Activated naive CD4-positive, alpha-beta T cell treated with anti-CD3 and anti-CD28 coated beads, Interleukin-2, amount 50 U/mL, for 72 hours (primary cell): ENCODE measurements around the gene MAST4. TPM values are rescaled to one million over a fixed set of nuclear protein-coding genes. Genes with fewer than 3 reads are reported as not detected.
A peak's percentile ranks its signal among the peaks of the same experiment; 100 is the strongest.
"Not testable (repeated sequence)": the region's sequence is repeated elsewhere in the genome, so short reads cannot be mapped to it uniquely, and the experiment has no call there.

ENCODE experiments used
- ATAC-seq, 2 donors: fragments of 150-1000 bp; cut with Tn5 transposase; 2 replicates each; pipeline ENCODE4 v1.10.0; 2021; ENCODE audit warnings: mild to moderate bottlenecking in 2 of 2, moderate library complexity in 2 of 2
- DNase-seq, 2 donors: peaks; one replicate each; pipeline ENCODE4 v3.0.0; 2021 to 2022; ENCODE audit warnings: low spot score in 2 of 2
- H3K27ac Mint-ChIP-seq, 2 donors: one replicate each; pipeline ENCODE4 v1.8.0; 2022; ENCODE audit warnings: mild to moderate bottlenecking in 2 of 2, mixed read lengths in 2 of 2
- H3K36me3 Mint-ChIP-seq, 2 donors: one replicate each; pipeline ENCODE4 v1.8.0; 2022; ENCODE audit warnings: mixed read lengths in 2 of 2
- H3K9me3 Mint-ChIP-seq, 2 donors: one replicate each; pipeline ENCODE4 v1.8.0; 2022; ENCODE audit warnings: mixed read lengths in 2 of 2
- total RNA-seq, 2 donors: library from RNA; stranded (reverse); gene quantifications; one replicate each; pipeline ENCODE4 v1.2.3, GENCODE V29; 2022

MAST4 gene
- total RNA-seq, 2 donors from 2014 or later, result 29.5 to 41.7 TPM

DNA sequence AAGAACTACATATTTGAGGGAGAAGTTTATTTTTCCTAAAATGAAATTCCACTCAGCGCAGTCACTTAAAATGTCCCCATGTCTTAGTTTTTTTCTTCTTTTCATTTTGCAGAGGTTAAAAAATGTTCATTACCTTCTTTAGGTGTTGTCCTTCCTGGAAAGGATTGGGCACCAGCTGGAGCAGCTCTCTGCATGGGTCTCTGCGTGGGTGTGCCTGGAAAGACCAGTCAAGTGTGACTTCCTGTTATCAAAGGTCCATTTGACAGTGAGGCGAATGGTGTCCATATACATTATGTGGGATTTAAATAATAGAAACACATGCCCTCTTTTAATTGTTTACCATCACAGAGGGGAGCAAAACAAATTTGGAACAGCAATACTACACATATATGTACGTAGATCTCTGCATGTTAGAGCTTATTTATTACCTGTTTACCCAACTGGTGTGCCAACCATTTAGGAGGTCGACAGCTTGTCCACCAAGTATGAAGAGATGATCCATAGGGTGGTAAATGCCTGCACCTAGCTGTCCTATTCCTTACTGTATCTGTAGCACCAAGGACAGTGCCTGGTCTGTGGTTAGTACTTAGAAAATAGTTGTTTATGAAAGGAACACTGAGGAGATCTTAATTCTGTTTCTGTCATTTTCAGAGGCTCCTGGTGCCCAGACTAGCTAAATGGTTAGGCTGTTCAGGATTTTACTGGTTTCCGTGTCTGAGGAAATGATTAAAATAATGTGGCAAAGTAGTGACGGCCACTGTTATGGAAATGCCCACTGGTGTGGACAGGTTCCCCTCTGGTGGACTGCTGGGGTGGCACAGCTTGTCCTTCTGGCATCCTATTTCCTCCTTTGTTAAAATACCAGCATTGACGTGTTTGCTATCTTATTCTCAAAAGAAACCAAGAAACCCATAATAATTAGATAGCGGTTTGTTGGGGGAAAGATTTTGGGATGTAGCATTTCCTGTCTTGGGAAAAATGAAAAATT is 200.4 kb downstream of the MAST4 start:
- H3K36me3 Mint-ChIP-seq, result no peaks in the 10 kb centered on the region
- DNase-seq (no peak), ATAC-seq (no peak)
- no peaks in the 10 kb centered on the region for H3K9me3 Mint-ChIP-seq
- H3K27ac Mint-ChIP-seq, result no peak overlapping the region

DNA sequence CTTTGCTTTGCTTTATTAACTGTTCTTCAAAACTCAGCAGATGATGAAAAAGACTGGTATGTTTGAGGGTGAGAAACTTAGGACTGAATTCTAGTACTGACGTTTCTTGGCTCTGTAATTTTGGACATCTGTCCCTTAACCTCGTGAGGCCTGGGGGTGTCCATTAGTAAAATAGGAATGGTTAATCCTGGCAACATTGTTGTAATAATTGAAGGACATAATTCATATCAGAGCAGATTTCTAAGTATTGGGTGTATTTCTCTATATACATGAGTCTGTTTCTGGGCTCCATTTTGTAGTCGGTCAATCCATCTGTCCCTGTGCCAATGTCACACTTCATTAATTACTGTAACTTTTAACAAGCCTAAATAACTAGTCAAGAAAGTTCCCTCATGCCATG is 206.7 kb downstream of the MAST4 start:
- DNase-seq (no peak), ATAC-seq (no peak)
- Mint-ChIP-seq H3K36me3 (no peaks in the 10 kb centered on the region), H3K9me3 (no peaks in the 10 kb centered on the region), H3K27ac (no peak overlapping the region)

DNA sequence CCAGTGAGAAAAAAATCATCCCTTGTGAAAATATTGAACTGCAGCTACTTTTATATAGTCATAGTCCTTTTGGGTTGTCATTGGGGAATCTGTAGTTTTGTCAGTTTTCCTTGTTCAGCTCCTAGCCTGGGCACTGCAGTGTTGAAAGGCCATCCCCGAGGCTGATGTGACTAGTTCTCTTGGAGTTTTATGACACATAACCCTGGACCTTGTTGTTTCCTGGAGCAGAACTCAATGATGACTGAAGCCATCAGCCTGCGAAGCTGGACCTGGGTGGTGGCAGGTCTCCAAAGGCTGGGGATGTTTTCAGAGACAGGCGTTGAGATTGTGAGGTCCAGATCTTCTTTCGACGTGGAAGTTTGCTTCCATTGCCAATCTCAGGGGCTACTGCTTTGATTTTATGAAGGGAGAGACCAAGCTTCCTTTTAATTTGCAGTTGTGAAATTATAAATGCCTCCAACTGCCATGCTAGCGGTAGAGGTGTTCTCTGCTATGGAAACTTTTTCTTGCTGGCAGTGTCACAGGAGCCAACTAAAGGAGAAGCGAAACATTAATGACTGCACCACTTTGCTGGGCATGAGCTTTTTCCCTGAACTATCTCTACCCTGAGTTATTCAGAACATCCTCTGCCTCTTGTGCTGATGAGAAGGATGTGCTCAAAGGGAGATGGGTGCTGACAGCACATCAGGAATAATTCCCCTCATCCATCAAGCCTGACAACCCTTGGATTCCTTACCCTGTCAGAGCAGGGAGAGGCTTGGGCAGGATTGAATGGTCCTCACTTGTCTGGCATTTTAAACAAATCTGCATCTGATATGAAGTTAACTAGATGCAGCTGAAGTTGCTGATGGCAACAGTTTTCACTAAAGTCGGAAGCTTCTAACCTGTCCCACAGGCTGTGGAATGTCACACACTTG is 209.6 kb downstream of the MAST4 start:
- H3K9me3 Mint-ChIP-seq, result no peaks in the 10 kb centered on the region
- DNase-seq (no peak), ATAC-seq (no peak)
- H3K36me3 Mint-ChIP-seq, result no peaks in the 10 kb centered on the region
- H3K27ac Mint-ChIP-seq, result no peak overlapping the region

DNA sequence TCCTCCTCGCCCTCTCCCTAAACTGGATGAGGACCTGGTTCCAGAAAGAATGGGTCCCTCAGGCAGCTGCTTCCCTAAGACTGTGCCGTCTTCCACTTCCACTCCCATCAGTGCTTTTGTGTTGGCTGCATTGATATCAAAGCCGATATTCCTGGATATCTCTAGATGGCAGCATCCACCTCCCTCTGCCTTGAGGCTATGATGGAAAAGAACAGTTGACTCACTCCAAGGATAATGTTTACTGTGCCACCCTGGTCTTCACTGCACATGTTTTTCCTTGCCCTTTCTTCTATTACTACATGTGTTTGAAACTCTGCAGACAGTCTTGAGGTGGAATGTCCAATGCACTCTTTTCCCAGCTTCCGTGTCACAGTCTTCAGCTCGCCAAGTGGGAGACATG is 211.6 kb downstream of the MAST4 start:
- no peak for ATAC-seq
- no peaks in the 10 kb centered on the region for H3K36me3 Mint-ChIP-seq
- no peak for DNase-seq
- H3K27ac Mint-ChIP-seq, result no peak overlapping the region
- no peaks in the 10 kb centered on the region for H3K9me3 Mint-ChIP-seq

DNA sequence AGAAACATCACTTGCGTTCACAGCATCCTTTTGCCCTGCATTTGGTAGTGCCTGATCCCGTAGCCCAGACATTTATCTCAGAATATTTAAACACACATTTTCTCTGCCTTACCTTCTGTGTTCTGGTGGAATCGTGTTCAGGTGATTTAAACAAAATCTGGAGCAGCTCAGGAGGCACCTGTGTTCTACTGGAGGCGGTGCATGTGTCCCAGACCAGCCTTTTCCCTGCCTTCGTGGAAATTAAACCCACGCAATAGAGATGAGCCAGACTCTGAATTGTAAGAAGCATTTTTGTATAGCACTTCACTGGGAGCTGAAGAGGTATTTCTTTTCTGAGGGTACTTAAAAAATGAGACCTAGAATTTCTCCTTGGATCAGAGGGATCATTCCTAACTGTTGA is 212.5 kb downstream of the MAST4 start:
- ATAC-seq, result no peak
- no peak overlapping the region for H3K27ac Mint-ChIP-seq

DNA sequence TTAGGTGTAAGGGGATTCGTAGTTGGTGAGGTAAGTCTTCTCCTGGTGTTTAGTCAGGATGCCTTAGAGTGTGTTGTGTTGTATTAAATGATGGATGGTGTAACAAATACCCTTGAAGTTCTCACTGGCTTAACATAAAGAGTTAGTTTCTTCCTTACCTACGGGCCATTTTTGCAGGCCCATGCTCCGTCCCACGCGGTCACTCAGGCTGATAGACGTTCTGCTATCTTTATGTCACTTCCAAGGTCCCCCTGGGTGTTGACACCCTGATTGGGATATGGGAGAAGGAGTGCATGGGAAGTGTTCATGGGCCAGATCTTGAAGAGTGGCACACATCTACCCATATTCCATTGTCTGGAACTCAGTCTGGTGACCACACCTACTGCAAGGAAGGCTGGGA is 214.0 kb downstream of the MAST4 start:
- no peaks in the 10 kb centered on the region for H3K9me3 Mint-ChIP-seq
- no peak overlapping the region for H3K27ac Mint-ChIP-seq

More for the DNA sequence above, 212.5 kb downstream of the MAST4 start:
- no peak for DNase-seq
- Mint-ChIP-seq H3K9me3 (no peaks in the 10 kb centered on the region), H3K36me3 (no peaks in the 10 kb centered on the region)

DNA sequence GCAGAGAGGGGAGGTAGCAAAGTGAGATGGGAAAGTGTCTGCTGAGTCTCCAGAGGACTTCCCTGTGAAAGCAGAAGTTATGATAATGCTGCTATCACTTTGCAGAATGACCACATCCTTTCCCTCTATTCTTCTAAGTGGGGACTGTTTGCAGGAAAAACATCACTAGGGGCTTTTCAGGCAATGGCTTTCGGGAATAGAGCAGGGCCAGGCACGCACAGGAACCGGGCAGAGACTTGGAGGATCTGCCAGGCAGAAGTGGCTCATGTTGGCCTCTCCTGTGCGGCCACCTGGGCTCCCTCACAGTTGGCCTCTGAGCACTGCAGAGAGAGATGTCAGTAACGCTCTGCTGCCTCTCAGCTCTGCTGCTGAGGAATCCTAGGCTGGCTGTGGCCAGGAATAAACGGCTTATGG is 214.7 kb downstream of the MAST4 start:
- DNase-seq (no peak), ATAC-seq (no peak)

More for the DNA sequence above, 214.0 kb downstream of the MAST4 start:
- H3K36me3 Mint-ChIP-seq, result no peaks in the 10 kb centered on the region
- DNase-seq (no peak), ATAC-seq (no peak)

DNA sequence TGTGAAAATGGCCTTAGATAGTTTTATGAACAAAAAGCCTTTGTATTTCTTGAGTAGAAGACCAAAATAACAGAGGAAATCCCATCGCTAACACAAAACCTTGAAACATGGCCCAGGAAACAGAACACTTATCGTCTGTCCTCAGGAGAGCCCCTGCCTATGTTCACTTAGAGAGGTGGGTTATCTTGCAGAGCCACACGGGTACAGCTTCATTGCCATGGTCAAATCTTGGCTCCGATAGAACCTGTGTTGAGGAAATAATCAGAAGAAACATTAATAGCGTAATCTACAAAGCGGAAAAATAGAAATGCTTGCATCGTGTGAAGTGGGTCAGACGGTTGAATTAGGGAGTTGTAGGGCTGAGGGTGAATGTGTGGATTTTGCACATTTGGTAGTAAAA is 216.1 kb downstream of the MAST4 start:
- no peaks in the 10 kb centered on the region for H3K36me3 Mint-ChIP-seq
- DNase-seq (no peak), ATAC-seq (no peak)
- no peak overlapping the region for H3K27ac Mint-ChIP-seq
- H3K9me3 Mint-ChIP-seq, result no peaks in the 10 kb centered on the region

More for the DNA sequence above, 214.7 kb downstream of the MAST4 start:
- Mint-ChIP-seq H3K27ac (no peak overlapping the region), H3K36me3 (no peaks in the 10 kb centered on the region), H3K9me3 (no peaks in the 10 kb centered on the region)

DNA sequence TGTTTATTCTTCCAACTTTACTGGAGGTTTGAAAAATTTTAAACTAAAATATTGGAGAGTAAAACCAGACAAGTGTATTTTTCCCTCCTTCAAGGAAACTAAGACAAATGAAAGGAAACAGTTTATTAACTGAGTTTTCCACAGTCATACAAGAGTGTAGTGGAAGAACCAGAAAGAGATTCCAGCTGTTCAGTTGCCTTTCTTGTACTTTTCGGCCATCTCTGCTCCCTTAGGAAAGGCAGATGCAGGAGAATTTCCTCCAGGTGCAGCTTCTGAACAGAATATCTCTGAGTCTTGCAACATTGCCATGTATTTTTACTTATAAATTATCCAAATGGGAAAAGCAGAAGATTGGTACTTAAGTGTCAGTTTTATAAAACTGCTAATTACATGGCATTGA is 217.1 kb downstream of the MAST4 start:
- ATAC-seq (no peak), DNase-seq (no peak)
- no peak overlapping the region for H3K27ac Mint-ChIP-seq
- H3K36me3 Mint-ChIP-seq, result no peaks in the 10 kb centered on the region
- no peaks in the 10 kb centered on the region for H3K9me3 Mint-ChIP-seq

DNA sequence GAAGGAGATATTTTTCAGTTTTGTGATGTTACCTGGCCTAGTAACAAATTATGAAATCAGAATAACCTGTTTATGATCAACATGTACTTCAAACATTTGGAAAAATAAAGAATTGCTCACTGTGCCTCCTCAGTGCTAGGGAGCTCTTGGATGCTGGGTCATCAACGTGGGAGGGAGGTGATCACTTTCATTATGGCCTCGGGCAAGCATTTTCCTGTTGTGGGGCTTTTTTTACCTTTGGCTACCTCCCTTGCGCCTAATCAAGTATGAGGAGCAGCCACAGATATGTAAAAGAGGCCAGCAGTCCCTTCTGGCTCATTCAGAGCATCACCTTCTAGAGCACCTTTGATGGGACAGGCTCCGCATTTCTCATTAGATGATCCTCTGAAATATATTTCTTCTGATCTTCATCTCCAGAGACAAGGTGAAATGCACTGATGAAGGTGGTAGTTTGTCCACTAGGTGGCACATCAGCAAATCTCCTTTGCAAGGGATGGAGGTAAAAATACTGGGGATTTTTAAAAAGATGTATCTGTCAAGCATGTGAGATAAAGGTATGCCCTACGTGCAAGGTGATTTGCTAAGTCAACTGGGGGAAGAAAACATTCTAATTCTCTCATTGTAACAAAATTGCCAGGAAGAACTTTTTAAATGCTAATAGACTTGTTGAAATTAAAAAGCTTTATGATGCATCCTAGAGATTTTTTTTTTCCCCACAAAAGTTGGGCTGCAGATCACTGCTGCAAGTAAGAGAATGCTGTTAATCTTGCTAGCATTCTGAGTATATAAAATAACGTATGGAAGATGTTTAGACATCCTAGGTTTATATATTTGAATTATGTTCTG is 218.2 kb downstream of the MAST4 start:
- H3K36me3 Mint-ChIP-seq, result no peaks in the 10 kb centered on the region
- no peak overlapping the region for H3K27ac Mint-ChIP-seq
- no peaks in the 10 kb centered on the region for H3K9me3 Mint-ChIP-seq
- DNase-seq (peak in 1 of 2 donors; percentile 51), ATAC-seq (peak; percentile 64 to 66)

DNA sequence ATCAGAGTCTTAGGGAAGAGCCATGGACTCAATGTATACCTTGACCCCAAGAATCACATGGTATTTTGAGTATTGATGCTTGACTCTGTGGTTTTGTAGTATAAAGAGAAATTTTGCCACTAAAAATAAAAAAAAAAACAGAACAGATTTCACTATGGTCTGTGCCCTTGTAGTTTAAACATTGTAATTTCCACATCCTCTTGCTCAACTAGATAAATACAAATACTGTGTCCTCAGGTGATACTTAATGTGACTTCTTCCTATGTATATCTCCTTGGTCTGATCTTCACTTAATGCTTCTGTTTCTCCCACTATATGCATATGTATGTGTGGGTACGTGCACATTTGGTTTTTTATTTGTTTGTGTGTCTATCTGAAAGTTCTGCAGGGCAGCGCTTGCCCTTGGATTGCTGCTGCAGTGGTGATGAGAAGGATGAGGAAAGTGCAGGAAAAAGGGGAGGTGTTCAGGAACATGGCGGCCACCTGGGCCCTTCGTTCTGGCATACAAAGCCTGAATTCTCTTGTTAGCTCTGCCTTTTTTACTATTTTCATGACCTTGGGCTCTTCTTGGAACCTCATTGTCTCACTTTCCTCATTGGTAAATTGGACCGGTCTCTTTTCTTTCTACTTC is 222.2 kb downstream of the MAST4 start:
- no peaks in the 10 kb centered on the region for H3K36me3 Mint-ChIP-seq
- ATAC-seq (no peak), DNase-seq (no peak)
- H3K27ac Mint-ChIP-seq, result no peak overlapping the region
- H3K9me3 Mint-ChIP-seq, result no peaks in the 10 kb centered on the region

DNA sequence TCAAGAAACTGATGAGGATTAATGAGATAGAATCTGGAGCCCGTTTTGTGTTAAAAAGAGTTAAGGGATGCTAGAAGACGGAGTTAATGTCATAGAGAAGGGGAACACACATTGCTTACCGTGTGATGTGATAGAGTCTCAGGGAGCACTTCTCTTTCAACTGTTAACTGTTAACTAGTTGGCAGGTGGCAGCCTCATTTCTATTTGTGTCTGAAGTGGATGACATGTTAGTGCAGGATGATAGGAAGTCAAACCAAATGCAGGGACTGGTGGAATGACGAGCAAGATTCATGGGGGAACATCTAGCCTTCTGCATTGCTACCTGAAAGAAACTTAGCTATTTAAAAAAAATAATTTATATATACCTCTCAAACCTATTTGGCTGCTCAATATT is 222.7 kb downstream of the MAST4 start:
- ATAC-seq, result no peak
- no peaks in the 10 kb centered on the region for H3K36me3 Mint-ChIP-seq
- no peaks in the 10 kb centered on the region for H3K9me3 Mint-ChIP-seq

DNA sequence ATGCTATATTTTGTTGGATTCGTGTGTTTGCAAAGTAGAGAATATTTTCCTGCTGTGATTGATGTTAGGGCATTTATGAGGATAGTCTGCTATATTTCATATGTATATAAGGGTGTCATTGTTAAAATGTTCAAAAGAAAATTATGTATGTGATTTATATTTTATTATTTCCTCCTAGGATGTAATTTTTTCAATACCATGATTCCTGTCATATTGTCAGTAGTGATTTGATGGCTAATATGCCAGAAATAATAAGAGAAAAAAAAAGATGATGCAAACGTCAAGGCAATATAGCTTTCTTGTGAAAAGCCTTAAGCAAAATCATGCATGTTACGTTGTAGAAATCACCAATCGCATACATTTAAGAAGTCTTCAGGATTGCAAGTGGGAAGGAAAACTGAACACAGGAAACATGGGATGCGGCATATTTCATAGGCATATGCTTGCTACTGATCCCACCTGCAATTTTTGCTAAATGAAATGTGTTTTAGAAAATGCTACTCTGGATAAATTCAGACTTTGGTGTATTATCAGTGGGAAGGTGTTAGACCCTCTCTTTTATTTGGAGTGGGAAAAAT is 224.5 kb downstream of the MAST4 start:
- ATAC-seq, result no peak
- no peak overlapping the region for H3K27ac Mint-ChIP-seq
- no peaks in the 10 kb centered on the region for H3K9me3 Mint-ChIP-seq
- DNase-seq, result no peak
- H3K36me3 Mint-ChIP-seq, result no peaks in the 10 kb centered on the region

More for the DNA sequence above, 222.7 kb downstream of the MAST4 start:
- DNase-seq, result no peak
- H3K27ac Mint-ChIP-seq, result no peak overlapping the region

DNA sequence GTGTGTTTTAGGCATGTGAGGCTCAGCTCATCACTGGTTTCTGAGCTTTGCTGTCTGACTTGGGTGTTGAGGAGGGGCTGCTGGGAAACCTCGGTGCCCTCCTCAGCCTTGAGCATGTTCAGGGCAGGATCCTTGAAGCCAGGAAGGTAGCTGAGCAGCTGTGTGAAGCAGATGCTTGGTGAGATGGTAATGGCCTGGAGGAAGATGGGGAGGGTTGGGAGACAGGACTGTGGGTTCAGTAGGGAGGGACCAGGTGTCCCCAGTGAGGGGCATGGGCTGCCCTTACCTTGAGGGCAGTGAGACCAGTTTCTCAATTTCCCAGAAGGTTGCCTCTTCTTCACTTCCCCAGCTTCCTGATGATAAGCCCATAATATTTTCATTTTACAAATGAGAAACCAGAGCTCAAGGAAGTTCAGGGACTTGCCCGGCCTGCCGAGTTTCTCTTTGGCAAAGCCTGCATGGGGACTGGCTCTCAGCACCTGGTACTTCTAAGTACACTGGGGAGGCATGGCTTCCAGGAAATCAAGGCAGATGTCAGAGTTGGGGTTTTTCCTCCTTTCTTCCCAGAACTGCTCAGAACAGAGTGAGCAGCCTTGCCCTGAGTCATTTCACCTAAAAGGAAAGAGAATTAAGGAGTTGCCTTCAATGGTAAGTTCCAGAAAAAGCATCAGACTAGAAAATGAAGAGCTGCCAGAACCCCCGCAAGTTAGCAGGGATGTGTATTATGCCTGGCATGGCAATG is 225.7 kb downstream of the MAST4 start:
- DNase-seq (peak in 1 of 2 donors; percentile 61), ATAC-seq (peak; percentile 61 to 87)
- Mint-ChIP-seq H3K36me3 (no peaks in the 10 kb centered on the region), H3K27ac (peak overlapping the region in 1 of 2 donors; percentile 90), H3K9me3 (no peaks in the 10 kb centered on the region)

DNA sequence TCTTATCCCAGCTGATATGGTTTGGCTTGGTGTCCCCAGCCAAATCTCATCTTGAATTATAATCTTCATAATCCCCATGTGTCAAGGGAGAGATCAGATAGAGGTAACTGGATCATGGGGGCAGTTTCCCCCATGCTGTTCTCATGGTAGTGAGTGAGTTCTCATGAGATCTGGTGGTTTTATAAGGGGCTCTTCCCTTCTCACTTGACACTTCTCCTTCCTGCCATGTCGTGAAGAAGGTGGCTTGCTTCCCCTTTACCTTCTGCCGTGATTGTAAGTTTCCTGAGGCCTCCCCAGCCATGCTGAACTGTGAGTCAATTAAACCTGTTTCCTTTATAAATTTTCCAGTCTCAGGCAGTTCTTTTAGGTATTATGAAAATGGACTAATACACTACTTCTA is 226.7 kb downstream of the MAST4 start:
- H3K36me3 Mint-ChIP-seq, H3K9me3 Mint-ChIP-seq, DNase-seq, ATAC-seq: not testable (repeated sequence)
- peak overlapping the region in 1 of 2 donors; percentile 90 for H3K27ac Mint-ChIP-seq
